OCI-LY7 (cell line): ENCODE results near the gene DOHH. TPM values are rescaled to one million over a fixed set of nuclear protein-coding genes. Genes with fewer than 3 reads are reported as not detected.
A peak's percentile ranks its signal among the peaks of the same experiment; 100 is the strongest.

Source experiments
- Bru-seq: library from RNA; stranded (reverse); fragments of 400-500 nt; gene quantifications from one replicate; lab custom pipeline; 2021; lab: Mats Ljungman, UMichigan
- BruChase-seq, 2 experiments: library from RNA; stranded (reverse); fragments of 400-500 nt; gene quantifications; one replicate each; lab custom pipeline; 2021; lab: Mats Ljungman, UMichigan
- BruUV-seq: library from RNA; stranded (reverse); fragments of 400-500 nt; replicated peaks from 2 replicates; lab custom pipeline; 2021; lab: Mats Ljungman, UMichigan
- CTCF ChIA-PET: fragments of 300-600 bp; sonication (Branson Sonifier 250); formaldehyde crosslinking; loops from one replicate; lab custom pipeline; 2022; ENCODE audit warnings: antibody characterized with exemption; ENCODE audit not compliant: unreplicated experiment; lab: Charles Lee
- POLR2A ChIA-PET: fragments of 300-600 bp; sonication (Branson Sonifier 250); formaldehyde crosslinking; loops from one replicate; lab custom pipeline; 2022; ENCODE audit warnings: antibody characterized with exemption; lab: Charles Lee
- DNase-seq: peaks from one replicate; pipeline ENCODE4 v3.0.0-alpha.2; 2015; ENCODE audit warnings: low spot score
- H2AFZ ChIP-seq: fragments of 200-600 bp; sonication (generic), shearing (Covaris generic); 2 replicates; pipeline ENCODE4 v1.6.1; 2014; ENCODE audit warnings: mild to moderate bottlenecking, antibody characterized with exemption, low read length, moderate library complexity
- H3K27ac ChIP-seq: fragments of 200-600 bp; sonication (generic); 2 replicates; pipeline ENCODE4 v1.5.1; 2014; ENCODE audit warnings: mixed run types, low read depth, mild to moderate bottlenecking, moderate library complexity, low read length, inconsistent platforms; ENCODE audit not compliant: poor library complexity, severe bottlenecking
- H3K36me3 ChIP-seq: fragments of 200-600 bp; sonication (generic); 2 replicates; pipeline ENCODE4 v1.6.1; 2014; ENCODE audit warnings: mild to moderate bottlenecking, antibody characterized with exemption, low read length, moderate library complexity, mixed read lengths; ENCODE audit not compliant: insufficient read depth
- H3K4me1 ChIP-seq: fragments of 200-600 bp; sonication (generic); 2 replicates; pipeline ENCODE4 v1.5.1; 2014; ENCODE audit warnings: mild to moderate bottlenecking, low read length; ENCODE audit not compliant: insufficient read depth, poor library complexity, severe bottlenecking
- H3K4me2 ChIP-seq: fragments of 200-600 bp; sonication (generic); 2 replicates; pipeline ENCODE4 v1.6.1; 2014; ENCODE audit warnings: mild to moderate bottlenecking, low read length
- H3K4me3 ChIP-seq: fragments of 200-600 bp; sonication (generic); 2 replicates; pipeline ENCODE4 v1.5.1; 2014; ENCODE audit warnings: mild to moderate bottlenecking, low read depth, low read length; ENCODE audit not compliant: poor library complexity, severe bottlenecking
- H3K79me2 ChIP-seq: fragments of 200-600 bp; sonication (generic); 2 replicates; pipeline ENCODE4 v1.6.1; 2016; ENCODE audit warnings: low read depth, mild to moderate bottlenecking, low read length, moderate library complexity, mixed read lengths; ENCODE audit not compliant: insufficient read depth
- H3K9me2 ChIP-seq: fragments of 200-600 bp; sonication (generic); 2 replicates; pipeline ENCODE4 v1.6.1; 2016; ENCODE audit warnings: mild to moderate bottlenecking, low read length, mixed read lengths; ENCODE audit not compliant: insufficient read depth
- H3K9me3 ChIP-seq: fragments of 200-600 bp; sonication (generic); 2 replicates; pipeline ENCODE4 v1.6.1; 2014; ENCODE audit warnings: mild to moderate bottlenecking, mixed run types, low read length, mixed read lengths
- H4K20me1 ChIP-seq: fragments of 200-600 bp; sonication (generic); 2 replicates; pipeline ENCODE4 v1.6.1; 2014; ENCODE audit warnings: mild to moderate bottlenecking, antibody characterized with exemption, low read length, moderate library complexity, mixed read lengths; ENCODE audit not compliant: insufficient read depth
- CTCF ChIP-seq: fragments of 200-600 bp; sonication (generic); conservative IDR thresholded peaks from 2 replicates; pipeline ENCODE4 v1.5.1; 2014; ENCODE audit warnings: mild to moderate bottlenecking, antibody characterized with exemption, low read length, moderate library complexity, mixed read lengths
- EZH2phosphoT487 ChIP-seq: fragments of 200-600 bp; sonication (generic); IDR thresholded peaks from 2 replicates; pipeline ENCODE4 v1.6.1; 2018; ENCODE audit warnings: low read depth, borderline replicate concordance, mild to moderate bottlenecking, mixed run types, antibody characterized with exemption, low read length, moderate library complexity, mixed read lengths
- intact Hi-C: fragments of 100-400 bp; cut with micrococcal nuclease; formaldehyde crosslinking; loops from one replicate; pipeline ENCODE4 v1.10.0; 2022; ENCODE audit not compliant: unreplicated experiment
- long read RNA-seq: library from polyadenylated mRNA; stranded (forward); transcript quantifications from one replicate; pipeline ENCODE4 v2.0.0, GENCODE V29; 2022
- total RNA-seq, 2 experiments: library from RNA; depleted of rRNA in 1 of 2; stranded (reverse); fragments of >200 nt in 1 of 2; shearing (Covaris generic) in 1 of 2; gene quantifications; 2 replicates each; pipeline ENCODE4 v1.2.3, GENCODE V29; 2014 to 2022

The DOHH gene
- total RNA-seq (2014; rRNA removed; shearing (Covaris generic)) = 12.3 and 13.1 TPM in 2 replicates
- total RNA-seq (2022) = 9.8 and 11.3 TPM in 2 replicates
- Bru-seq, nascent RNA = percentile 55 among the genes with signal in this experiment
- percentile 49 among the genes with signal in this experiment for BruChase-seq, experiment 1, labeled RNA remaining after a 6-hour chase
- BruChase-seq, experiment 2, labeled RNA remaining after a 2-hour chase = percentile 54 among the genes with signal in this experiment
- long read RNA-seq, transcript DOHH-201 (5 exons, 2,031 nt) = major isoform, 10 of 13 reads
- long read RNA-seq, partial matches to known transcripts = 1 of 13 reads
- long read RNA-seq, other reads (novel, unspliced or antisense) = 2 of 13 reads

- Histone ChIP-seq H4K20me1 (no peaks in the 10 kb centered on the region), H3K9me2 (no peaks in the 10 kb centered on the region), H3K79me2 (peaks cover 20% of the 10 kb centered on the region), H2AFZ (peak within 1 kb of the TSS; percentile 85; the same call in 1 of the 2 replicates), H3K4me1 (peaks cover 28% of the 10 kb centered on the region), H3K9me3 (no peaks in the 10 kb centered on the region), H3K4me2 (peak within 1 kb of the TSS; percentile 89), H3K27ac (peak within 1 kb of the TSS; percentile 49), H3K36me3 (peaks cover 19% of the 10 kb centered on the region), H3K4me3 (peak within 1 kb of the TSS; percentile 97)
- intact Hi-C loops = no loop called here
- TF ChIP-seq EZH2phosphoT487 (no peak), CTCF (no peak)
- peak; percentile 98 for DNase-seq
- no TSS peak for BruUV-seq
- ChIA-PET CTCF (no interaction called here), POLR2A (interaction anchor here (0.6 to 0.8 kb wide), 2 partner anchors 21 to 1164 kb away, joined by 3 to 4 read pairs; no protein-coding TSS in a partner anchor)
Observed at GRCh38 chr19:3500429-3501101, at the start of gene DOHH. DOHH (minus strand) TSS chr19:3500674; CDS start chr19:3496814, 3,860 bp downstream.

- H4K20me1 ChIP-seq = no peaks in the 10 kb centered on the region
- POLR2A ChIA-PET = no interaction called here
- no peak overlapping the region for H2AFZ ChIP-seq
- peaks cover 20% of the 10 kb centered on the region; the same call in 1 of the 2 replicates for H3K79me2 ChIP-seq
- no peaks in the 10 kb centered on the region for H3K9me2 ChIP-seq
- no peak overlapping the region for H3K4me3 ChIP-seq
- H3K4me1 ChIP-seq = peaks cover 25% of the 10 kb centered on the region
- BruUV-seq = no TSS peak
- CTCF ChIA-PET = no interaction called here
- no peak overlapping the region for H3K4me2 ChIP-seq
- H3K9me3 ChIP-seq = no peaks in the 10 kb centered on the region
- intact Hi-C loops = loop anchor here (5.0 kb wide), 2 partner anchors 67 to 157 kb away; partner anchors contain the start of gene TJP3
- H3K36me3 ChIP-seq = peaks cover 31% of the 10 kb centered on the region; the same call in 1 of the 2 replicates
- DNase-seq = no peak
- TF ChIP-seq EZH2phosphoT487 = no peak
- no peak for TF ChIP-seq CTCF
- no peak overlapping the region for H3K27ac ChIP-seq
Observed at GRCh38 chr19:3549816-3550215, 49.3 kb upstream of the DOHH start.
